Neural cell (in vitro differentiated cells): ENCODE measurements around the gene RNU6-7. TPM values are rescaled to one million over a fixed set of nuclear protein-coding genes. Genes with fewer than 3 reads are reported as not detected.

ENCODE experiments used
- H2AFZ ChIP-seq: fragments of 200-600, 300-800 bp; sonication (generic), shearing (Covaris generic); 2 replicates; pipeline ENCODE4 v1.6.0; 2014; ENCODE audit warnings: low read depth, mild to moderate bottlenecking, antibody characterized with exemption, low read length, moderate library complexity
- H3F3A ChIP-seq: fragments of 200-600 bp; shearing (Covaris generic); 2 replicates; pipeline ENCODE4 v1.6.1; 2016; ENCODE audit warnings: mild to moderate bottlenecking, moderate library complexity, mixed read lengths, antibody characterized with exemption, low read length; ENCODE audit not compliant: insufficient read depth, poor library complexity, severe bottlenecking
- H3K27ac ChIP-seq: fragments of 200-600, 300-800 bp; sonication (generic), shearing (Covaris generic); 2 replicates; pipeline ENCODE4 v1.5.1; 2014; ENCODE audit warnings: mild to moderate bottlenecking, low read length, moderate library complexity
- H3K27me3 ChIP-seq: fragments of 300-800, 200-600 bp; sonication (generic), shearing (Covaris generic); 2 replicates; pipeline ENCODE4 v1.6.0; 2014; ENCODE audit warnings: mild to moderate bottlenecking, low read depth, low read length, moderate library complexity; ENCODE audit not compliant: insufficient read depth
- H3K36me3 ChIP-seq: fragments of 300-800, 200-600 bp; sonication (generic), shearing (Covaris generic); 2 replicates; pipeline ENCODE4 v1.5.1; 2014; ENCODE audit warnings: mild to moderate bottlenecking, antibody characterized with exemption, low read length, moderate library complexity; ENCODE audit not compliant: insufficient read depth
- H3K4me2 ChIP-seq: fragments of 300-800, 200-600 bp; sonication (generic), shearing (Covaris generic); 2 replicates; pipeline ENCODE4 v1.6.0; 2014; ENCODE audit warnings: mild to moderate bottlenecking, low read length
- H3K4me3 ChIP-seq: fragments of 300-800, 200-600 bp; sonication (generic), shearing (Covaris generic); 2 replicates; pipeline ENCODE4 v1.5.1; 2014; ENCODE audit warnings: mild to moderate bottlenecking, low read length, moderate library complexity
- H3K79me2 ChIP-seq: fragments of 200-600 bp; shearing (Covaris generic); replicated peaks from 2 replicates; pipeline ENCODE4 v1.6.0; 2014; ENCODE audit warnings: mild to moderate bottlenecking, low read length, moderate library complexity; ENCODE audit not compliant: insufficient read depth
- H3K9ac ChIP-seq: fragments of 300-800, 200-600 bp; sonication (generic), shearing (Covaris generic); 2 replicates; pipeline ENCODE4 v1.6.1; 2016; ENCODE audit warnings: mild to moderate bottlenecking, low read length, mixed read lengths
- H3K9me2 ChIP-seq: fragments of 200-600 bp; shearing (Covaris generic); 2 replicates; pipeline ENCODE4 v1.6.1; 2016; ENCODE audit warnings: mild to moderate bottlenecking, low read length, mixed read lengths; ENCODE audit not compliant: insufficient read depth
- H3K9me3 ChIP-seq: fragments of 200-600, 300-800 bp; sonication (generic), shearing (Covaris generic); 2 replicates; pipeline ENCODE4 v1.6.1; 2016; ENCODE audit warnings: mild to moderate bottlenecking, mixed run types, low read length, moderate library complexity, mixed read lengths
- H4K20me1 ChIP-seq: fragments of 200-600 bp; shearing (Covaris generic); 2 replicates; pipeline ENCODE4 v1.6.1; 2016; ENCODE audit warnings: mild to moderate bottlenecking, mixed run types; ENCODE audit not compliant: insufficient read depth
- CTCF ChIP-seq: fragments of 450-650 bp; IDR thresholded peaks from 2 replicates; pipeline ENCODE4 v1.5.1; 2014; ENCODE audit warnings: antibody characterized with exemption, mild to moderate bottlenecking, moderate library complexity; ENCODE audit not compliant: poor library complexity, severe bottlenecking
- EP300 ChIP-seq: fragments of 450-650 bp; conservative IDR thresholded peaks from 2 replicates; pipeline ENCODE4 v1.6.1; 2014; ENCODE audit warnings: antibody characterized with exemption, mild to moderate bottlenecking, moderate library complexity; ENCODE audit not compliant: poor library complexity, severe bottlenecking
- EZH2 ChIP-seq: fragments of 200-600, 300-800 bp; shearing (Covaris generic), sonication (generic); IDR thresholded peaks from 2 replicates; pipeline ENCODE4 v1.6.1; 2014; ENCODE audit warnings: antibody characterized with exemption, low read length, borderline replicate concordance, mild to moderate bottlenecking; ENCODE audit not compliant: insufficient read depth, poor library complexity, severe bottlenecking
- MXI1 ChIP-seq: fragments of 450-650 bp; conservative IDR thresholded peaks from 2 replicates; pipeline ENCODE4 v1.6.1; 2014; ENCODE audit warnings: antibody characterized with exemption, mild to moderate bottlenecking; ENCODE audit not compliant: poor library complexity, severe bottlenecking
- POLR2AphosphoS5 ChIP-seq: IDR thresholded peaks from 2 replicates; pipeline ENCODE4 v1.6.1; 2012
- RAD21 ChIP-seq: fragments of 450-650 bp; conservative IDR thresholded peaks from 2 replicates; pipeline ENCODE4 v1.6.1; 2014; ENCODE audit warnings: antibody characterized with exemption, mild to moderate bottlenecking, moderate library complexity
- REST ChIP-seq: IDR thresholded peaks from 2 replicates; pipeline ENCODE4 v1.6.1; 2012; ENCODE audit warnings: borderline replicate concordance
- SMC3 ChIP-seq: fragments of 450-650 bp; conservative IDR thresholded peaks from 2 replicates; pipeline ENCODE4 v1.6.1; 2014; ENCODE audit warnings: antibody characterized with exemption, mild to moderate bottlenecking, moderate library complexity; ENCODE audit not compliant: poor library complexity
- TAF1 ChIP-seq: IDR thresholded peaks from 2 replicates; pipeline ENCODE4 v1.6.1; 2012; ENCODE audit warnings: low read depth
- polyA plus RNA-seq: library from polyadenylated mRNA; depleted of rRNA; stranded (reverse); fragments of >200 nt; gene quantifications from 2 replicates; pipeline ENCODE4 v1.2.3, GENCODE V29; 2014

The RNU6-7 gene
- polyA plus RNA-seq, 1 donor from 2014 or later = not detected

GRCh38 chr14:32190673-32191072, 11.2 kb upstream of the RNU6-7 start:
- no peaks in the 10 kb centered on the region for H3K9me2 ChIP-seq
- H3K27ac ChIP-seq = no peak overlapping the region
- H2AFZ ChIP-seq = no peak overlapping the region
- no peaks in the 10 kb centered on the region for H3K79me2 ChIP-seq
- no peak overlapping the region for H3K9ac ChIP-seq
- H3K4me3 ChIP-seq = no peak overlapping the region
- H3K36me3 ChIP-seq = no peaks in the 10 kb centered on the region
- TF ChIP-seq RAD21 (no peak), CTCF (no peak), TAF1 (no peak), SMC3 (no peak), REST (no peak), MXI1 (no peak), EP300 (no peak), POLR2AphosphoS5 (no peak), EZH2 (no peak)
- no peaks in the 10 kb centered on the region for H3F3A ChIP-seq
- H3K9me3 ChIP-seq = no peaks in the 10 kb centered on the region
- H3K27me3 ChIP-seq = no peaks in the 10 kb centered on the region
- H4K20me1 ChIP-seq = no peaks in the 10 kb centered on the region
- H3K4me2 ChIP-seq = no peak overlapping the region

GRCh38 chr14:32192712-32193373, 9.0 kb upstream of the RNU6-7 start:
- Histone ChIP-seq H2AFZ (no peak overlapping the region), H3K27me3 (no peaks in the 10 kb centered on the region), H3F3A (no peaks in the 10 kb centered on the region), H3K36me3 (no peaks in the 10 kb centered on the region), H3K9me3 (no peaks in the 10 kb centered on the region), H3K4me2 (no peak overlapping the region), H3K79me2 (no peaks in the 10 kb centered on the region), H3K9ac (no peak overlapping the region), H4K20me1 (no peaks in the 10 kb centered on the region), H3K27ac (no peak overlapping the region), H3K9me2 (no peaks in the 10 kb centered on the region), H3K4me3 (no peak overlapping the region)
- no peak for TF ChIP-seq SMC3
- TF ChIP-seq EZH2 = no peak
- TF ChIP-seq EP300 = no peak
- TF ChIP-seq CTCF = no peak
- TF ChIP-seq REST = no peak
- no peak for TF ChIP-seq RAD21
- no peak for TF ChIP-seq POLR2AphosphoS5
- no peak for TF ChIP-seq TAF1
- no peak for TF ChIP-seq MXI1
